Caco-2 (cell line): ENCODE measurements around the gene ASPA. TPM values are rescaled to one million over a fixed set of nuclear protein-coding genes. Genes with fewer than 3 reads are reported as not detected.

ENCODE experiments used
- BruUV-seq: library from RNA; stranded (reverse); fragments of 400-500 nt; replicated peaks from 2 replicates; lab custom pipeline; 2021; lab: Mats Ljungman, UMichigan
- CTCF ChIA-PET: fragments of 300-600 bp; sonication (Branson Sonifier 250); formaldehyde crosslinking; loops from one replicate; lab custom pipeline; 2022; ENCODE audit warnings: antibody characterized with exemption; lab: Charles Lee
- POLR2A ChIA-PET: fragments of 300-600 bp; sonication (Branson Sonifier 250); formaldehyde crosslinking; loops from one replicate; lab custom pipeline; 2022; ENCODE audit warnings: antibody characterized with exemption; lab: Charles Lee
- DNase-seq, 2 experiments: peaks; one replicate each; pipeline versions ENCODE4 v3.0.0 to v3.0.0-alpha.2; 2020 to 2022
- H3K27me3 ChIP-seq: replicated peaks from 2 replicates; pipeline ENCODE4 v1.6.0; 2011; ENCODE audit warnings: low read length; ENCODE audit not compliant: control insufficient read depth, insufficient read depth
- H3K36me3 ChIP-seq: 2 replicates; pipeline ENCODE4 v1.5.1; 2011; ENCODE audit warnings: low read length; ENCODE audit not compliant: control insufficient read depth, insufficient read depth
- H3K4me1 ChIP-seq: fragments of 250-450 bp; sonication (Bioruptor Pico); 2 replicates; pipeline ENCODE4 v1.5.1; 2020; ENCODE audit warnings: mild to moderate bottlenecking
- H3K4me3 ChIP-seq: 2 replicates; pipeline ENCODE4 v1.5.1; 2011; ENCODE audit warnings: low read depth, mild to moderate bottlenecking, control low read depth, low read length
- H3K9me3 ChIP-seq: fragments of 250-450 bp; sonication (Bioruptor Pico); 2 replicates; pipeline ENCODE4 v1.5.1; 2020; ENCODE audit warnings: mild to moderate bottlenecking, moderate library complexity
- H3K27ac Mint-ChIP-seq: one replicate; pipeline ENCODE4 v1.8.0; 2022; ENCODE audit warnings: mixed read lengths; ENCODE audit not compliant: unreplicated experiment
- H3K27me3 Mint-ChIP-seq: one replicate; pipeline ENCODE4 v1.8.0; 2022; ENCODE audit warnings: mixed read lengths; ENCODE audit not compliant: insufficient read depth, unreplicated experiment
- H3K36me3 Mint-ChIP-seq: one replicate; pipeline ENCODE4 v1.8.0; 2022; ENCODE audit warnings: mild to moderate bottlenecking, mixed read lengths; ENCODE audit not compliant: insufficient read depth, unreplicated experiment
- H3K4me1 Mint-ChIP-seq: one replicate; pipeline ENCODE4 v1.8.0; 2022; ENCODE audit warnings: low read depth, mixed read lengths; ENCODE audit not compliant: unreplicated experiment
- H3K4me3 Mint-ChIP-seq: one replicate; pipeline ENCODE4 v1.8.0; 2022; ENCODE audit warnings: mild to moderate bottlenecking, moderate library complexity, mixed read lengths; ENCODE audit not compliant: unreplicated experiment
- H3K9me3 Mint-ChIP-seq: one replicate; pipeline ENCODE4 v1.8.0; 2022; ENCODE audit warnings: mixed read lengths; ENCODE audit not compliant: unreplicated experiment
- CTCF ChIP-seq, 2 experiments: fragments of 200-600 bp in 1 of 2; IDR thresholded peaks; 1 replicate in 1 of 2; 2 replicates in 1 of 2; pipeline versions ENCODE4 v1.5.1 to v1.8.0; 2011 to 2022; ENCODE audit warnings: antibody characterized with exemption in 1 of 2, control low read depth in 1 of 2, inconsistent platforms in 1 of 2, low read depth in 1 of 2, low read length in 1 of 2, mild to moderate bottlenecking in 1 of 2, moderate library complexity in 1 of 2; ENCODE audit not compliant: insufficient read depth in 1 of 2, severe bottlenecking in 1 of 2, unreplicated experiment in 1 of 2
- intact Hi-C: fragments of 100-400 bp; cut with micrococcal nuclease; formaldehyde crosslinking; loops from one replicate; pipeline ENCODE4 v1.10.0; 2022; ENCODE audit not compliant: unreplicated experiment
- total RNA-seq: library from RNA; stranded (reverse); gene quantifications from 2 replicates; pipeline ENCODE4 v1.2.3, GENCODE V29; 2022

ASPA gene
- total RNA-seq, 1 experiment from 2014 or later: 0.27 TPM

- BruUV-seq: no TSS peak
- Mint-ChIP-seq H3K9me3 (no peaks in the 10 kb centered on the region), H3K27me3 (no peaks in the 10 kb centered on the region), H3K36me3 (no peaks in the 10 kb centered on the region), H3K4me3 (no peak overlapping the region), H3K27ac (peak overlapping the region; percentile 54), H3K4me1 (peaks cover 36% of the 10 kb centered on the region)
- DNase-seq: no peak
- ChIA-PET POLR2A (no interaction called here), CTCF (no interaction called here)
- H3K27me3 ChIP-seq: no peaks in the 10 kb centered on the region
- H3K36me3 ChIP-seq: no peaks in the 10 kb centered on the region
- H3K4me1 ChIP-seq: peaks cover 41% of the 10 kb centered on the region
- H3K9me3 ChIP-seq: no peaks in the 10 kb centered on the region
- no peak for TF ChIP-seq CTCF (IDR thresholded peaks at IDR 0.05; ENCODE audit: insufficient read depth in 1 of 2, low read depth in 1 of 2, low read length in 1 of 2, severe bottlenecking in 1 of 2, unreplicated experiment in 1 of 2)
- no peak overlapping the region for H3K4me3 ChIP-seq
- intact Hi-C loops: loop anchor here (10.0 kb wide), 1 partner anchor 60 kb away; no protein-coding TSS in a partner anchor
Measured at GRCh38 chr17:3475251-3475685, 529 bp upstream of the ASPA start.

DNA sequence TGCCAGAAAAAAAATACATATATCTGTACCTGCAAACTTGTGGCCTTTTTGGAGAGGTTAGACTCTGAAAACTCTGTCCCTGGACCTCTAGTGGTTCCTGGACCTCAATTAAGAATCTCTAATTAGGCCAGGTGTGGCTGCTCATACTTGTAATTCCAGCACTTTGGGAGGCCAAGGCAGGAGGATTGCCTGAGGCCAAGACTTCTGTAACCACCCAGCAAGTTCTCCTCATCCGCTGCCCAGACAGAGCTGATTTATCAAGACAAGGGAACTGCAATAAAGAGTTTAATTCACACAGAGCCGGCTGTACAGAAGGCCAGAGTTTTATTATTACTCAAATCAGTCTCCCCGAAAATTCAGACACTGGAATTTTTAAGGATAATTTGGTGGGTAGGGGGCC lies 4.2 kb downstream of the ASPA start:
- Mint-ChIP-seq H3K4me1 (peaks cover 21% of the 10 kb centered on the region), H3K4me3 (no peak overlapping the region), H3K27me3 (no peaks in the 10 kb centered on the region), H3K36me3 (no peaks in the 10 kb centered on the region), H3K9me3 (no peaks in the 10 kb centered on the region), H3K27ac (no peak overlapping the region)
- CTCF ChIA-PET: interaction anchor here (0.6 kb wide), 1 partner anchor 357 kb away, joined by 5 read pairs; no protein-coding TSS in a partner anchor
- DNase-seq: no peak
- H3K27me3 ChIP-seq: no peaks in the 10 kb centered on the region
- intact Hi-C loops: loop anchor here (10.0 kb wide), 1 partner anchor 55 kb away; no protein-coding TSS in a partner anchor
- no peak overlapping the region for H3K4me3 ChIP-seq
- no peaks in the 10 kb centered on the region for H3K9me3 ChIP-seq
- POLR2A ChIA-PET: no interaction called here
- no peak for TF ChIP-seq CTCF (IDR thresholded peaks at IDR 0.05; ENCODE audit: insufficient read depth in 1 of 2, low read depth in 1 of 2, low read length in 1 of 2, severe bottlenecking in 1 of 2, unreplicated experiment in 1 of 2)
- peaks cover 25% of the 10 kb centered on the region for H3K4me1 ChIP-seq
- BruUV-seq: no TSS peak
- no peaks in the 10 kb centered on the region for H3K36me3 ChIP-seq

DNA sequence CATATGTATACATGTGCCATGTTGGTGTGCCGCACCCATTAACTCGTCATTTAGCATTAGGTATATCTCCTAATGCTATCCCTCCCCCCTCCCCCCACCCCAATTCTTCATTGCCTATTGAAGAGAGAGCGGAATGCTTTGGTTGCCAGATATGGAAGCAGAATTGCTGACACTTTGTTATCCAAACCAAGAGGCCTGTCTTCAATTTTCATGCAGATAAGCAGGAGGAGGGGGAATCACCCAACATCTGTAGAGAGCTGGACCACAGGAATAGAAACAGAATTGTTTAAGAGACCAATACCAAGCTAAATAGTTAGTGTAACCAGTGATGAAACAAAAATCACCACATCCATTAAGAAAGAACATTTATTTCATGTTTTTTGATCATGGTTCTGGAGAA lies 7.1 kb downstream of the ASPA start:
- BruUV-seq: no TSS peak
- no peaks in the 10 kb centered on the region for H3K27me3 Mint-ChIP-seq
- no peak overlapping the region for H3K27ac Mint-ChIP-seq
- no peak for DNase-seq
- H3K27me3 ChIP-seq: no peaks in the 10 kb centered on the region
- H3K4me3 ChIP-seq: no peak overlapping the region
- H3K36me3 ChIP-seq: no peaks in the 10 kb centered on the region
- H3K9me3 Mint-ChIP-seq: no peaks in the 10 kb centered on the region
- H3K9me3 ChIP-seq: no peaks in the 10 kb centered on the region
- peaks cover 16% of the 10 kb centered on the region for H3K4me1 Mint-ChIP-seq
- POLR2A ChIA-PET: no interaction called here
- no peaks in the 10 kb centered on the region for H3K36me3 Mint-ChIP-seq
- TF ChIP-seq CTCF (IDR thresholded peaks at IDR 0.05; ENCODE audit: insufficient read depth in 1 of 2, low read depth in 1 of 2, low read length in 1 of 2, severe bottlenecking in 1 of 2, unreplicated experiment in 1 of 2): no peak
- H3K4me3 Mint-ChIP-seq: no peak overlapping the region
- CTCF ChIA-PET: no interaction called here
- intact Hi-C loops: no loop called here
- H3K4me1 ChIP-seq: peaks cover 14% of the 10 kb centered on the region
